WI38 (cell line): ENCODE measurements around the gene PRPH.

Experiments used
- H3K4me3 ChIP-seq: 2 replicates; pipeline ENCODE4 v1.5.1; 2011; ENCODE audit warnings: low read depth, mild to moderate bottlenecking, control low read depth, low read length
- CTCF ChIP-seq: IDR thresholded peaks from 2 replicates; pipeline ENCODE4 v1.5.1; 2012; ENCODE audit warnings: low read depth, mild to moderate bottlenecking, control low read depth, low read length

Gene PRPH

GRCh38 chr12:49345051-49345824 is 50.3 kb downstream of the PRPH start:
- no peak for TF ChIP-seq CTCF
- H3K4me3 ChIP-seq: peak overlapping the region; percentile 40

- no peak for TF ChIP-seq CTCF
- peak overlapping the region; percentile 40 for H3K4me3 ChIP-seq
Observed at GRCh38 chr12:49345825-49346658, 51.1 kb downstream of the PRPH start.

- H3K4me3 ChIP-seq: peak within 1 kb of the TSS; percentile 55
- no peak for TF ChIP-seq CTCF
Observed at GRCh38 chr12:49346659-49347310, 51.8 kb downstream of the PRPH start, which contains the start of gene DNAJC22. TSS of gene DNAJC22 (plus strand) at chr12:49346888. CDS start at chr12:49348873, 1,985 bp downstream.

- peak overlapping the region; percentile 55 for H3K4me3 ChIP-seq
- peak; percentile 87 for TF ChIP-seq CTCF
Observed at GRCh38 chr12:49347311-49348193, 52.6 kb downstream of the PRPH start.
